DMS153 treated with DMSO at 0.1 percent for 48 hours (cell line): ENCODE data around the gene CYP2F1.

ENCODE experiments used
- DNase-seq: peaks from one replicate; lab custom pipeline; 2025; ENCODE audit not compliant: unreplicated experiment; lab: John Stamatoyannopoulos, UW

The CYP2F1 gene

GRCh38 chr19:41174297-41174928 lies 60.2 kb downstream of the CYP2F1 start:
- no peak for DNase-seq

- DNase-seq = peak; percentile 1
Observed at GRCh38 chr19:41175801-41176777, 61.9 kb downstream of the CYP2F1 start.
